Measurements from ENCODE around the gene RRP8. TPM values are rescaled to one million over a fixed set of nuclear protein-coding genes. Genes with fewer than 3 reads are reported as not detected.

Gene RRP8
- total and polyA plus RNA-seq, 3 experiments from 2014 or later = 21.1 to 44.7 (median 42.0) TPM

DNA sequence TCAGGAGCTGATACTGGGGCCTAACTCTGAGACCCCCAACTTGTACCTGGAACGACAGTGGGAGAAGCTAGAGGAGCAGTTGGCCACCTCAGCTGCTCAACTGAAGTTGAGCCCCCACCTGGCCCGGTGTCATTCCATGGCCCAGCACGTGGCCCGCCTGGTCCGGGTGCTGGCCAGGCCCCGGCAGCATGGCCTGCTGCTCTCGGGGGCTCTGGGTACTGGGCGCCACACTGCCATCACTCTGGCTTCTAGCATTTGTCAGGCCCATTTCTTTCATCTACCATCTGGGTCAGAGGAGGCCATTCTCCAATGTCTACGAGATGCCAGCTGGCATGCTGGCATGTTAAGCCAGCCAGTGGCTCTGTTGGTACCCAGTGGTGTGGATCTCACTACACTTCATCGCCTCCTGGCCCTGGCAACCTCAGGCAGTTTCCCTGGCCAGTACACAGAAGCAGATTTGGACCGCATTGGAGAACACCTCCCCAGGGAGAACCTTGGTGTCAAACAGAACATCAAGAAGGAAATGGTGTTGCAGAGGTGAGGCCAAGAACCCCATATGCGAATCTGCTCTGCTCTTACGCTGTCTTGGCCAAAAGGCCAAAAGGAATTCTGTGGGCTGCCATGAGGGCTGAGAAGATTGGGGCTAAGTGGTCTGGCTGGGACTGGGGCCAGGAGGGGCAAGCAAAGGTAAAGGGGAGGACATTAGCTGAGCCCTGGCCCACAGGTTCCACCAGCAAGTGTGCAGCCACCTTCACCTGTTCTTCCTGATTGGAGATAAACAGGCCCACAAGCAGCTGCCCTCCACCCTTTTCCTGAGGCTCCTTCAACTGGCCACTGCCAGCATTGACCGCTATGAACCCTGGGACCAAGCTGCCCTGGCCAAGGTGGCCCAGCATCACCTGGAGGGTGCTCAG lies 45.4 kb downstream of the RRP8 start:
- Mint-ChIP-seq H3K4me3 (no peak overlapping the region), H3K4me1 (no peaks in the 10 kb centered on the region), H3K9me3 (no peaks in the 10 kb centered on the region), H3K36me3 (peaks cover 3 to 40% (median 11%) of the 10 kb centered on the region in 3 donors), H3K27ac (no peak overlapping the region), H3K27me3 (peaks cover 0 to 3% of the 10 kb centered on the region in 2 donors)
- H3K4me3 ChIP-seq (ENCODE audit: low read length) = no peak overlapping the region
- DNase-seq = no peak
- ChIA-PET POLR2A (no interaction called here), CTCF (interaction anchor here (1.2 kb wide), 1 partner anchor 125 kb away, joined by 3 read pairs; the partner anchor contains the start of gene MRPL17)
- H3K27ac ChIP-seq (ENCODE audit: low read depth, low read length) = no peak overlapping the region
- no peaks in the 10 kb centered on the region for H3K36me3 ChIP-seq (ENCODE audit: insufficient read depth, low read length)
- H3K27me3 ChIP-seq (ENCODE audit: insufficient read depth, low read length, poor library complexity, severe bottlenecking) = no peaks in the 10 kb centered on the region
- H3K4me1 ChIP-seq (ENCODE audit: insufficient read depth, low read length) = no peaks in the 10 kb centered on the region
- no peaks in the 10 kb centered on the region for H3K9me3 ChIP-seq (ENCODE audit: low read length)

- CTCF ChIA-PET = no interaction called here
- POLR2A ChIA-PET = no interaction called here
- Histone ChIP-seq H3K4me1 (ENCODE audit: insufficient read depth, low read length) (no peaks in the 10 kb centered on the region), H3K9me3 (ENCODE audit: low read length) (no peaks in the 10 kb centered on the region), H3K4me3 (ENCODE audit: low read length) (no peak overlapping the region), H3K27me3 (ENCODE audit: insufficient read depth, low read length, poor library complexity, severe bottlenecking) (no peaks in the 10 kb centered on the region), H3K27ac (ENCODE audit: low read depth, low read length) (no peak overlapping the region), H3K36me3 (ENCODE audit: insufficient read depth, low read length) (no peaks in the 10 kb centered on the region)
- H3K4me3 Mint-ChIP-seq = no peak overlapping the region
- peaks cover 3 to 35% (median 9%) of the 10 kb centered on the region in 3 donors for H3K36me3 Mint-ChIP-seq
- peak overlapping the region in 1 of 8 donors; percentile 1 for H3K27ac Mint-ChIP-seq
- H3K4me1 Mint-ChIP-seq = no peaks in the 10 kb centered on the region
- DNase-seq = no peak
- H3K9me3 Mint-ChIP-seq = no peaks in the 10 kb centered on the region
- no peaks in the 10 kb centered on the region for H3K27me3 Mint-ChIP-seq
Measured at GRCh38 chr11:6557063-6557462, 46.4 kb downstream of the RRP8 start.

DNA sequence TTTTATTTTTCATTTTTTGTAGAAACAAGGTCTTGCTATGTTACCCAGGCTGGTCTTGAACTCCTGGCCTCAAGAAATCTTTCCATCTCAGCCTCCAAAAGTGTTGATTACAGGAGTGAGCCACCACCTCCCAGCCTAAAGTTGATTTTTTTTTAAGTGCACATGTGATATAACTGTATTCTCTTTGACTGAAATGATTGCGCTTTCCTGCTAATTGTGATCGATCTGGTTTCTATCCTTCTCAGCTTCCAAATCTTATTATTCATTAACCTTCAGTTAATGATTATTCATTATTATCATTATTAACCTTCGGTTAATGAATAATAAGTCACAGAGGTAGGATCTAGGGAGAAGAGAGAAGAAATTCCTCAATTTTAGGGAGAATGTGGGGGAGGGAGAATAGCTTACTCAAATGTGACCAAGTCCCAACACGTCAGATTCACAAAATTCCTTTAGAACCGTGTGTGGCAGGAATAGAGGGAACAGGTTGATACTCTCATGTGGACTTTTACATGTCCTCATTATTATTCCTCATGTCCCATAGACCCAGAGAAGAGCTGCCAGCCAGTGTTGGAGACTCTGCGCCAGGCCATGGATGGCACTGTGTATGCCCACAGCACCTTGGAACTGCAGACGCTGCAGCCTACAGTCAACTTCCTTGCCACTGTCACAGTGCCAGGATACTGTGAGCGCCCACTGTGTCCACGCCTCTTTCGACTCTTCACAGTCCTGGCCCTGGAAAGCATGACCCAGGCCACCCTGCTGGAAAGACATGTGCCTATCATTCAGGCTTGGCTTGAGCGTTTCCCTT lies 47.1 kb downstream of the RRP8 start:
- no peaks in the 10 kb centered on the region for H3K27me3 Mint-ChIP-seq
- no peaks in the 10 kb centered on the region for H3K27me3 ChIP-seq (ENCODE audit: insufficient read depth, low read length, poor library complexity, severe bottlenecking)
- ChIA-PET CTCF (no interaction called here), POLR2A (no interaction called here)
- no peaks in the 10 kb centered on the region for H3K9me3 ChIP-seq (ENCODE audit: low read length)
- no peak for DNase-seq
- no peaks in the 10 kb centered on the region for H3K4me1 Mint-ChIP-seq
- no peaks in the 10 kb centered on the region for H3K4me1 ChIP-seq (ENCODE audit: insufficient read depth, low read length)
- no peak overlapping the region for H3K27ac ChIP-seq (ENCODE audit: low read depth, low read length)
- no peaks in the 10 kb centered on the region for H3K9me3 Mint-ChIP-seq
- H3K36me3 Mint-ChIP-seq = peaks cover 3 to 29% (median 7%) of the 10 kb centered on the region in 3 donors
- no peak overlapping the region for H3K4me3 Mint-ChIP-seq
- no peak overlapping the region for H3K4me3 ChIP-seq (ENCODE audit: low read length)
- H3K27ac Mint-ChIP-seq = peak overlapping the region in 1 of 8 donors; percentile 38
- H3K36me3 ChIP-seq (ENCODE audit: insufficient read depth, low read length) = no peaks in the 10 kb centered on the region

DNA sequence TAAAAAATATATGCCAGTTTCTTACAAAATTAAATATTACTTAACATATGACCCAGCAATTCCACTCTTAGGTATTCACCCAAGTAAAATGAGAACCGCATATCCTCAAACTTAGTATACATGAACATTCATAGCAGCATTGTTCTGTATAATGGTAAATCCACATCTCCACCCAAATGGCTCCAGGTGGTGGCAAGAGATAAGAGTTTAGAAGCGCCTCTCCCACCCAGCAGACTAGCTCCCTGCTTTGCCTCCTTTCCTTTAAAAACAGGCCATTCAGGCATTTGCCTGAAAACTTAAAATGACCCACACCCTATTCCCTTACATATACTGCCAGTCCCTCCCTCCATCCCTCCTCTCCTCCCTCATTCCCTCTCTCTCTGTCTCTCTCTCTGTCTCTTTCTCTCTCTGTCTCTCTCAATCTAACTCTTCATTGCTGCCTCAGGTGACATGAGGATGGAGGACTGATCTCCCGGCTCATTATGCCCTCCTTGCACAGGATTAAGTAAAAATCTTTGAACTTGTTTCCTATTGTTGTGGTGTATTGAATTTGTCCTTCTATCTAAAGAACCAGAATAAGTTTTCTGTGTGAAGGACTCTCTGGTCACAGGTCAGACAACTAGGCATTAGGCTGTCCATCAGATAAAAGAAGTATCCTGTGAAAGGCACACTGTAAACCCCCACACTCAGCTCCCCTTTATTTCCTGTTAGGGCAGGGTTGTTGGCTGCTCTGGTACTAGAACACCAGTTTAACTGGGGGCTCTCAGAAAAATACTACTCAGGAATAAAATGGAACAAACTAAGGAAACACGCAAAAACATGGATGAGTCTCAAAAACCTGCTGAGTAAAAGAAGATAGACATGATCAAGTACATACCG lies 48.3 kb downstream of the RRP8 start:
- ChIA-PET POLR2A (no interaction called here), CTCF (no interaction called here)
- H3K9me3 Mint-ChIP-seq = no peaks in the 10 kb centered on the region
- H3K36me3 ChIP-seq (ENCODE audit: insufficient read depth, low read length) = no peaks in the 10 kb centered on the region
- no peak for DNase-seq
- no peak overlapping the region for H3K4me3 ChIP-seq (ENCODE audit: low read length)
- no peak overlapping the region for H3K4me3 Mint-ChIP-seq
- no peaks in the 10 kb centered on the region for H3K4me1 Mint-ChIP-seq
- H3K4me1 ChIP-seq (ENCODE audit: insufficient read depth, low read length) = no peaks in the 10 kb centered on the region
- H3K27ac Mint-ChIP-seq = peak overlapping the region in 2 of 8 donors; percentile 54 to 58
- H3K27me3 Mint-ChIP-seq = no peaks in the 10 kb centered on the region
- H3K27ac ChIP-seq (ENCODE audit: low read depth, low read length) = peak overlapping the region; percentile 47
- peaks cover 3 to 22% (median 7%) of the 10 kb centered on the region in 3 donors for H3K36me3 Mint-ChIP-seq
- no peaks in the 10 kb centered on the region for H3K27me3 ChIP-seq (ENCODE audit: insufficient read depth, low read length, poor library complexity, severe bottlenecking)
- no peaks in the 10 kb centered on the region for H3K9me3 ChIP-seq (ENCODE audit: low read length)

GRCh38 chr11:6553634-6554033 lies 49.8 kb downstream of the RRP8 start:
- no peak overlapping the region for H3K27ac ChIP-seq (ENCODE audit: low read depth, low read length)
- no peaks in the 10 kb centered on the region for H3K4me1 ChIP-seq (ENCODE audit: insufficient read depth, low read length)
- H3K27me3 ChIP-seq (ENCODE audit: insufficient read depth, low read length, poor library complexity, severe bottlenecking) = no peaks in the 10 kb centered on the region
- Mint-ChIP-seq H3K27ac (no peak overlapping the region), H3K9me3 (no peaks in the 10 kb centered on the region), H3K4me1 (no peaks in the 10 kb centered on the region), H3K36me3 (peaks cover 3 to 13% (median 3%) of the 10 kb centered on the region in 3 donors), H3K4me3 (no peak overlapping the region), H3K27me3 (no peaks in the 10 kb centered on the region)
- ChIA-PET POLR2A (no interaction called here), CTCF (no interaction called here)
- no peak overlapping the region for H3K4me3 ChIP-seq (ENCODE audit: low read length)
- no peak for DNase-seq
- H3K9me3 ChIP-seq (ENCODE audit: low read length) = no peaks in the 10 kb centered on the region
- no peaks in the 10 kb centered on the region for H3K36me3 ChIP-seq (ENCODE audit: insufficient read depth, low read length)

DNA sequence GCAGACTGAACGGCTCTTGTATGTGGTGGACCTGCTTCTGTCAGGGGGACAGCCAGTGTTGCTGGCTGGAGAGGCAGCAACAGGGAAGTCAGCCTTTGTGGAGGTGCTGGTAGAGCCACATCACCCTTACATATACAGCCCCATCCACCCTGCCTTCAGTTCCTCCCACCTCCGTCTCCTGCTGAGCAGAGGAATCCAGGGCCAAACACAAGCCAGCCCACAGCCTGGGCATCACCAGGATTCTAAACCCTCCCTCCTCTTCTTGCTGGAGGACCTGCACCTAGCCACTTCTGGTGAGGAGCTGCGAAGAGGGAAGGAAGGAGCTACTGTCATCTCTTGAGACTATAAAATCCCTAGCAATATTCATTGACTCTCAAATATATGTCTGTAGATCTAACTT lies 54.8 kb downstream of the RRP8 start:
- H3K4me3 ChIP-seq (ENCODE audit: low read length) = no peak overlapping the region
- Mint-ChIP-seq H3K4me1 (no peaks in the 10 kb centered on the region), H3K9me3 (no peaks in the 10 kb centered on the region), H3K36me3 (peaks cover 2 to 37% (median 4%) of the 10 kb centered on the region in 3 donors), H3K27ac (no peak overlapping the region), H3K27me3 (no peaks in the 10 kb centered on the region), H3K4me3 (no peak overlapping the region)
- no peaks in the 10 kb centered on the region for H3K27me3 ChIP-seq (ENCODE audit: insufficient read depth, low read length, poor library complexity, severe bottlenecking)
- no peaks in the 10 kb centered on the region for H3K9me3 ChIP-seq (ENCODE audit: low read length)
- CTCF ChIA-PET = no interaction called here
- H3K36me3 ChIP-seq (ENCODE audit: insufficient read depth, low read length) = no peaks in the 10 kb centered on the region
- no peak overlapping the region for H3K27ac ChIP-seq (ENCODE audit: low read depth, low read length)
- H3K4me1 ChIP-seq (ENCODE audit: insufficient read depth, low read length) = no peaks in the 10 kb centered on the region
- no peak for DNase-seq
- POLR2A ChIA-PET = no interaction called here

- ChIA-PET POLR2A (no interaction called here), CTCF (interaction anchor here (1.0 kb wide), 1 partner anchor 158 kb away, joined by 3 read pairs; no protein-coding TSS in a partner anchor)
- H3K36me3 ChIP-seq (ENCODE audit: insufficient read depth, low read length) = no peaks in the 10 kb centered on the region
- H3K27ac ChIP-seq (ENCODE audit: low read depth, low read length) = no peak overlapping the region
- no peaks in the 10 kb centered on the region for H3K9me3 ChIP-seq (ENCODE audit: low read length)
- H3K4me3 ChIP-seq (ENCODE audit: low read length) = no peak overlapping the region
- Mint-ChIP-seq H3K9me3 (no peaks in the 10 kb centered on the region), H3K36me3 (peaks cover 2 to 37% (median 4%) of the 10 kb centered on the region in 3 donors), H3K27me3 (no peaks in the 10 kb centered on the region), H3K4me3 (no peak overlapping the region), H3K4me1 (peaks cover under 1 to 2% (median under 1%) of the 10 kb centered on the region in 3 donors), H3K27ac (no peak overlapping the region)
- no peaks in the 10 kb centered on the region for H3K4me1 ChIP-seq (ENCODE audit: insufficient read depth, low read length)
- H3K27me3 ChIP-seq (ENCODE audit: insufficient read depth, low read length, poor library complexity, severe bottlenecking) = no peaks in the 10 kb centered on the region
- no peak for DNase-seq
Measured at GRCh38 chr11:6548121-6548520, 55.3 kb downstream of the RRP8 start.

Data from CD8-positive, alpha-beta memory T cell (primary cell).